Measurements from ENCODE around the gene CREBZF.

DNA sequence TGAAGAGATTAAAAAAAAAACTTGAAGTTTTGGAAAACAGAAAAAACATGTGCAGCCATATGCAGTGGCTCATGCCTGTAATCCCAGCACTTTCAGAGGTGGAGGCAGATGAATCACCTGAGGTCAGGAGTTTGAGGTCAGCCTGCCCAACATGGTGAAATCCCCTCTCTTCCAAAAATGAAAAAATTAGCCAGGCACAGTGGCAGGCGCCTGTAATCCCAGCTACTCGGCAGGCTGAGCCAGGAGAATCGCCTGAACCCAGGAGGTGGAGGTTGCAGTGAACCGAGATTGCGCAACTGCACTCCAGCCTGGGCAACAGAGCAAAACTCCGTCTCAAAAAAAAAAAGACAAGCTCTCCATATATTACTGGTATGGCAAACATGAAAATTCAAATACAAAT is 45.4 kb downstream of the CREBZF start:
- TF ChIP-seq RAD21 (CRISPR knock-in tag; conservative IDR thresholded peaks at IDR 0.05 in 1 of 2, IDR thresholded peaks at IDR 0.05 in 1 of 2) (no peak), ZNF274 (IDR thresholded peaks at IDR 0.05; ENCODE audit: borderline replicate concordance, low read depth, low read length) (no peak), HCFC1 (IDR thresholded peaks at IDR 0.05; ENCODE audit: low read depth, low read length) (no peak), KDM1A (IDR thresholded peaks at IDR 0.05) (no peak), FOXK2 (conservative IDR thresholded peaks at IDR 0.05 in 1 of 2, IDR thresholded peaks at IDR 0.05 in 1 of 2; ENCODE audit: low read depth in 2 of 2) (no peak), CREB1 (IDR thresholded peaks at IDR 0.05) (no peak), CREB1 (CRISPR knock-in tag; IDR thresholded peaks at IDR 0.05) (no peak), MTA2 (IDR thresholded peaks at IDR 0.05; ENCODE audit: low read depth) (no peak), ZNF121 (CRISPR knock-in tag; conservative IDR thresholded peaks at IDR 0.05) (no peak)
- TF ChIP-seq, protein P1, sequence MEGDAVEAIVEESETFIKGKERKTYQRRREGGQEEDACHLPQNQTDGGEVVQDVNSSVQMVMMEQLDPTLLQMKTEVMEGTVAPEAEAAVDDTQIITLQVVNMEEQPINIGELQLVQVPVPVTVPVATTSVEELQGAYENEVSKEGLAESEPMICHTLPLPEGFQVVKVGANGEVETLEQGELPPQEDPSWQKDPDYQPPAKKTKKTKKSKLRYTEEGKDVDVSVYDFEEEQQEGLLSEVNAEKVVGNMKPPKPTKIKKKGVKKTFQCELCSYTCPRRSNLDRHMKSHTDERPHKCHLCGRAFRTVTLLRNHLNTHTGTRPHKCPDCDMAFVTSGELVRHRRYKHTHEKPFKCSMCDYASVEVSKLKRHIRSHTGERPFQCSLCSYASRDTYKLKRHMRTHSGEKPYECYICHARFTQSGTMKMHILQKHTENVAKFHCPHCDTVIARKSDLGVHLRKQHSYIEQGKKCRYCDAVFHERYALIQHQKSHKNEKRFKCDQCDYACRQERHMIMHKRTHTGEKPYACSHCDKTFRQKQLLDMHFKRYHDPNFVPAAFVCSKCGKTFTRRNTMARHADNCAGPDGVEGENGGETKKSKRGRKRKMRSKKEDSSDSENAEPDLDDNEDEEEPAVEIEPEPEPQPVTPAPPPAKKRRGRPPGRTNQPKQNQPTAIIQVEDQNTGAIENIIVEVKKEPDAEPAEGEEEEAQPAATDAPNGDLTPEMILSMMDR (IDR thresholded peaks at IDR 0.05 in 2 of 3, conservative IDR thresholded peaks at IDR 0.05 in 1 of 3; ENCODE audit: insufficient read depth in 2 of 3, low read depth in 1 of 3, low read length in 3 of 3), result no peak

Data from K562 (cell line).